Endothelial cell of umbilical vein (primary cell): ENCODE data around the gene SCYL1. TPM values are rescaled to one million over a fixed set of nuclear protein-coding genes. Genes with fewer than 3 reads are reported as not detected.

ENCODE experiments used
- BruUV-seq: library from RNA; stranded (reverse); fragments of 400-500 nt; replicated peaks from 2 replicates; lab custom pipeline; 2021; lab: Mats Ljungman, UMichigan
- CTCF ChIA-PET: fragments of 300-600, 350-600 bp; sonication (Branson Sonifier 250); formaldehyde crosslinking; loops from one replicate; lab custom pipeline; 2021; ENCODE audit warnings: antibody characterized with exemption, inconsistent platforms; lab: Charles Lee
- POLR2A ChIA-PET: fragments of 300-600, 350-600 bp; sonication (Branson Sonifier 250); formaldehyde crosslinking; loops from one replicate; lab custom pipeline; 2021; ENCODE audit warnings: antibody characterized with exemption, inconsistent platforms; lab: Charles Lee
- DNase-seq: peaks from one replicate; pipeline ENCODE4 v3.0.0-alpha.2; 2011; ENCODE audit warnings: low read depth, low spot score
- FAIRE-seq: peaks from 2 replicates; lab custom pipeline; 2011; peaks lifted over from hg19 to GRCh38; lab: Jason Lieb, UNC
- H2AFZ ChIP-seq: 2 replicates; pipeline ENCODE4 v1.6.0; 2012; ENCODE audit warnings: low read depth, low read length, control low read depth, inconsistent platforms
- H3K27ac ChIP-seq: 2 replicates; pipeline ENCODE4 v1.5.1; 2011; ENCODE audit warnings: low read depth, mild to moderate bottlenecking, control low read depth, low read length, moderate library complexity; ENCODE audit not compliant: insufficient read depth
- H3K27me3 ChIP-seq, 2 experiments: 2 replicates each; pipeline versions ENCODE4 v1.6.0 to v1.6.1; 2011; ENCODE audit warnings: low read length in 2 of 2, mixed read lengths in 1 of 2; ENCODE audit not compliant: control insufficient read depth in 2 of 2, insufficient read depth in 2 of 2
- H3K36me3 ChIP-seq, 2 experiments: 2 replicates in 1 of 2; 3 replicates in 1 of 2; pipeline ENCODE4 v1.5.1; 2011; ENCODE audit warnings: low read length in 2 of 2, mild to moderate bottlenecking in 1 of 2, moderate library complexity in 1 of 2; ENCODE audit not compliant: control insufficient read depth in 2 of 2, insufficient read depth in 2 of 2; ENCODE audit errors: extremely low read depth in 1 of 2
- H3K4me1 ChIP-seq: 3 replicates; pipeline ENCODE4 v1.5.1; 2011; ENCODE audit warnings: mild to moderate bottlenecking, low read length; ENCODE audit not compliant: control insufficient read depth, insufficient read depth; ENCODE audit errors: extremely low read depth
- H3K4me2 ChIP-seq: 2 replicates; pipeline ENCODE4 v1.6.1; 2011; ENCODE audit warnings: low read length, control low read depth, mixed read lengths; ENCODE audit not compliant: insufficient read depth
- H3K4me3 ChIP-seq, 3 experiments: fragments of 200-600 bp in 1 of 3; sonication (generic), shearing (Covaris generic) in 1 of 3; replicated peaks in 1 of 3; 2 replicates each; pipeline ENCODE4 v1.5.1; 2011 to 2016; ENCODE audit warnings: control low read depth in 3 of 3, low read length in 3 of 3, mild to moderate bottlenecking in 2 of 3, inconsistent platforms in 1 of 3, low read depth in 1 of 3, moderate library complexity in 1 of 3; ENCODE audit not compliant: insufficient read depth in 1 of 3
- H3K79me2 ChIP-seq: 2 replicates; pipeline ENCODE4 v1.6.0; 2012; ENCODE audit warnings: low read length, inconsistent platforms; ENCODE audit not compliant: control insufficient read depth, insufficient read depth
- H3K9ac ChIP-seq: replicated peaks from 2 replicates; pipeline ENCODE3; 2011; ENCODE audit warnings: low read length, control low read depth; ENCODE audit not compliant: insufficient read depth; ENCODE audit errors: extremely low read depth
- H3K9me1 ChIP-seq: replicated peaks from 3 replicates; pipeline ENCODE4 v1.6.0; 2011; ENCODE audit warnings: mild to moderate bottlenecking, low read length; ENCODE audit not compliant: control insufficient read depth, insufficient read depth; ENCODE audit errors: extremely low read depth
- H3K9me3 ChIP-seq: replicated peaks from 2 replicates; pipeline ENCODE4 v1.5.1; 2012; ENCODE audit warnings: low read length, inconsistent platforms; ENCODE audit not compliant: control insufficient read depth, insufficient read depth
- H4K20me1 ChIP-seq: replicated peaks from 2 replicates; pipeline ENCODE3; 2011; ENCODE audit warnings: mild to moderate bottlenecking, low read length; ENCODE audit not compliant: control insufficient read depth, insufficient read depth; ENCODE audit errors: extremely low read depth
- EZH2 ChIP-seq: IDR thresholded peaks from 2 replicates; pipeline ENCODE4 v1.6.1; 2012; ENCODE audit warnings: borderline replicate concordance, low read depth, mild to moderate bottlenecking, moderate library complexity, low read length, inconsistent platforms; ENCODE audit not compliant: severe bottlenecking
- FOS ChIP-seq: IDR thresholded peaks from 2 replicates; pipeline ENCODE4 v1.6.1; 2011; ENCODE audit warnings: mild to moderate bottlenecking, low read length, moderate library complexity, borderline replicate concordance; ENCODE audit not compliant: insufficient read depth
- GATA2 ChIP-seq: IDR thresholded peaks from 2 replicates; pipeline ENCODE4 v1.7.0; 2011; ENCODE audit warnings: low read depth, mild to moderate bottlenecking, moderate library complexity, mixed read lengths, low read length; ENCODE audit not compliant: insufficient read length, insufficient read depth
- JUN ChIP-seq: IDR thresholded peaks from 2 replicates; pipeline ENCODE4 v1.6.1; 2011; ENCODE audit warnings: borderline replicate concordance, low read depth; ENCODE audit not compliant: insufficient read length, insufficient read depth
- MYC ChIP-seq: IDR thresholded peaks from one replicate; pipeline ENCODE4 v1.6.1; 2011; ENCODE audit warnings: mild to moderate bottlenecking, low read depth, low read length
- POLR2A ChIP-seq: IDR thresholded peaks from 2 replicates; pipeline ENCODE4 v1.6.1; 2012; ENCODE audit warnings: low read depth, mild to moderate bottlenecking, control low read depth, low read length
- POLR2AphosphoS5 ChIP-seq: IDR thresholded peaks from 2 replicates; pipeline ENCODE4 v1.6.1; 2012; ENCODE audit warnings: low read depth, mild to moderate bottlenecking, control low read depth, low read length, moderate library complexity; ENCODE audit not compliant: insufficient read depth
- dilution Hi-C: fragments of 300-500 bp; cut with MboI; formaldehyde crosslinking; loops from one replicate; pipeline ENCODE4 v1.15.0; 2019; ENCODE audit warnings: low sequenced_read_pairs; ENCODE audit not compliant: extremely low pct_ligation_motif_present
- intact Hi-C: fragments of 100-400 bp; cut with micrococcal nuclease; formaldehyde crosslinking; loops from one replicate; pipeline ENCODE4 v1.10.0; 2022
- polyA plus RNA-seq, 4 experiments: library from polyadenylated mRNA; depleted of rRNA in 3 of 4; stranded (reverse) in 3 of 4; unstranded in 1 of 4; fragments of >200 nt; gene quantifications; 2 replicates each; pipeline versions ENCODE4 v1.2.1 to v1.2.3, GENCODE V29; 2011 to 2012; ENCODE audit warnings: missing spikeins in 1 of 4
- total RNA-seq: library from RNA; stranded (reverse); gene quantifications from 2 replicates; pipeline ENCODE4 v1.2.3, GENCODE V29; 2021
- TF ChIP-seq, protein P1 (sequence below): IDR thresholded peaks from 2 replicates; pipeline ENCODE4 v1.6.1; 2011; ENCODE audit not compliant: insufficient read depth, insufficient read length

The SCYL1 gene
- total and polyA plus RNA-seq, 2 donors (not counting 3 experiments of a cell fraction or from before 2014, with no cell fraction given) = 88.2 to 126 TPM

DNA sequence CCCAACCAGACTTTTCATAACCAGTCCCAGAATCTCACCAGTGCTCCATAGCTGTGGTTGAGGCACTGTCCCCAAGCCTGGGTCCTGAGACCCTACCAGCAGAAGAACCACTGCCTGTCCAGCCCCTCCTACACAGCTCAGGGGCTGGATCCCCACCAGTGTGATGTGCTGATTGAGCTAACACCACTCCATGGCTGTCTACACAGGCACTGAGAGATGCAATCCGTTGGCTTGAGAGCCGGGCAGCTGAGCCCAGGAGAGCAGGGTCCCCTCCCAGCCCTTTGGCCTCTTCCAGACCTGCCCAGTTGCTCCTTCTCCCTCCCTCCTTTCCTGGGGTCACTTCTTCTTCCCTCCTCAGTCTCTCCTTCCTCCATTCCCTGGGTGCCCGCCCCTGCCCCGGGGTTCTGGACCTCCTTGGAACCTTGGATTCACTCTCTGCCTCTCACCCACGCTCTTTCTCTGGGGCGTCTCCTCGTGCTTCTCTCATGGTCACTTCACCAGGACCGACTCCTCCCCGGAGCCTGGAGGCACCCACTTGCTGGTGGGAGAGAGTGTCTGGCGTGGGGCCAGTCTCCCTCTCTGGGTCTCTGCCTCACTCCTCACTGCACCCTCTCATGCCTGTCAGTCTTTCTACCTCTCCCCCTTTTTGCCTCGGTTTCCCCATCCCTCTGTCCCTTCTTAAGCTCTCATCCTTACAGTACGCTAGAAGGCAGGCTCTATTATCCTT lies 706 bp upstream of the SCYL1 start:
- Histone ChIP-seq H4K20me1 (no peaks in the 10 kb centered on the region), H3K9me3 (no peaks in the 10 kb centered on the region), H3K9ac (no peak overlapping the region), H3K79me2 (peaks cover 21% of the 10 kb centered on the region), H3K4me3 (no peak overlapping the region), H3K27me3 (no peaks in the 10 kb centered on the region), H3K36me3 (peaks cover 5 to 12% of the 10 kb centered on the region in 2 experiments), H3K27ac (no peak overlapping the region), H3K9me1 (no peaks in the 10 kb centered on the region), H3K4me2 (peak overlapping the region; percentile 57), H3K4me1 (peaks cover 11% of the 10 kb centered on the region), H2AFZ (peak overlapping the region; percentile 74)
- BruUV-seq = no TSS peak
- dilution Hi-C loops = no loop called here
- POLR2A ChIA-PET = no interaction called here
- DNase-seq (peak; percentile 42), FAIRE-seq (no peak)
- intact Hi-C loops = no loop called here
- TF ChIP-seq GATA2 (no peak), JUN (no peak), FOS (no peak), MYC (no peak), EZH2 (no peak), POLR2AphosphoS5 (no peak), POLR2A (no peak)
- TF ChIP-seq, protein P1, sequence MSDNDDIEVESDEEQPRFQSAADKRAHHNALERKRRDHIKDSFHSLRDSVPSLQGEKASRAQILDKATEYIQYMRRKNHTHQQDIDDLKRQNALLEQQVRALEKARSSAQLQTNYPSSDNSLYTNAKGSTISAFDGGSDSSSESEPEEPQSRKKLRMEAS = no peak
- CTCF ChIA-PET = interaction anchor here (1.0 to 2.5 kb wide), 6 partner anchors 8 to 70 kb away, joined by 3 to 8 read pairs (median 6); partner anchors contain the start of gene FAM89B
